Tongue (tissue), 2 donors: Measurements from ENCODE around the gene DCDC2. TPM values are rescaled to one million over a fixed set of nuclear protein-coding genes. Genes with fewer than 3 reads are reported as not detected.
"Not testable (repeated sequence)": the region's sequence is repeated elsewhere in the genome, so short reads cannot be mapped to it uniquely, and the experiment has no call there.

Experiments
- DNase-seq: peaks from one replicate; pipeline ENCODE4 v3.0.0-alpha.2; 2015
- total RNA-seq: library from RNA; depleted of rRNA; stranded (reverse); fragments of >200 nt; gene quantifications from one replicate; pipeline ENCODE4 v1.2.3, GENCODE V29; 2014

The DCDC2 gene
- total RNA-seq, 1 donor from 2014 or later, result 0.21 TPM

DNA sequence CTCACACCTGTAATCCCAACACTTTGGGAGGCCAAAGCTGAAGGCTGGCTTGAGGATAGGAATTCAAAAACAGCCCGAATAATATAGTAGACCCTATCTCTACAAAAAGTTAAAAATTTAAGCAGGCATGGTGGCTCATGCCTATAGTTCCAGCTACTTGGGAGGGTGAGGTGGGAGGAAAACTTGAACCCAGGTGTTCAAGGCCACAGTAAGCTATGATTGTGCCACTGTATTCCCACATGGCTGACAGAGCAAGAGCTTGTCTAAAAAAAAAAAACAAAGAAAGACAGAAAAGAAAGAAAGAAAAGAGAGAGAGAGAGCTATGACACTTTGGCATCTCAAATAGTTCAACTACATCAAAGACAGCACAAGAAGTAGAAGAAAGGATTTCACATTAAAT, 33.2 kb downstream of the DCDC2 start:
- DNase-seq, result no peak

DNA sequence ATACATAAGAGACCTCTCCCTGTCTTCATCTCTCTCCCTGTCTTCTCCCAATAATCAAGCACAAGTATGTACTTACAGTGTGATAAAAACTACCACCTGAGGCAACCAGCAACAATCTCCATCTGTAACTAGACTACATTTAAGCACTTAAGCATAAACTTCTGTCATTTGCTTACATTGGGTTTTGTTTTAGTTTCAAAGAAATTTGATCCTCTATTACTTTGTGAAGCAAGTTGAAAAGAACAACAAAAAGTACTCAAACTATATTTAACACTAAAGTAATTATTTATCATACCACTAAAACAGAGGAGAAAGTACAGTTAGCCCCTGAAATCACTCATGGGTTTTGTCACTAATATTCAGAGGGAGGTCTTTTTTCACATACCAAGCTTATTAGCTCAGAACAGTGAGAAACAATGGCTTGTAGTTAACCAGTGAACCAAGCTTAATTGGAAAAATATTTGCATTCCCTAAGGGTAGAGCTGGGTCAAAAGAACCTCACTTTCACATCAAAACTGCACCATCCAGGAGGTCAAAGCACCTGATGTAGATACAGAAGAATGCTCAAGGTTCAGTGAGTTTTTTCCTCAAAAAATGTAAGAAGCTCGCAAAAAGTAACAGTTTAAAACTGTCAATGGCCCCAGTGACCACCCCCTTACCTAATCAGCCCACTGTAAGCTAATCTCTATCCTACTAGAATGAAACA, 34.1 kb downstream of the DCDC2 start:
- DNase-seq, result no peak

DNA sequence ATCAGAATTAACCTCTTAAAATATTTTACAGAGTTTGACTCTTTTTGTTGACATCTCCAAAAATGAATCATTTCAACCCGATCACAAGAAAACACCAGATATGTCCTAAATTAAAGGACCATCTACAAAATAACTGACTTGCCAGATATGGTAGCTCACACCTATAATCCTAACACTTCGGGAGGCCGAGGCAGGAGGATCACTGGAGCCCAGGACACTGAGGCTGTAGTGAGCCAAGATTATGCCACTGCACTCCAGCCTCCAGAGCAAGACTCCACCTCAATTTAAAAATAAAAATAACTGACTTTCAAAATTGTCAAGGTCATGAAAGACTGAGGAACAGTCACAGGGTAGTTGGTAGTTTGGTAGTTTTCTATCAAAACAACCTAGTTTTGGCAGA, 34.9 kb downstream of the DCDC2 start:
- no peak for DNase-seq

DNA sequence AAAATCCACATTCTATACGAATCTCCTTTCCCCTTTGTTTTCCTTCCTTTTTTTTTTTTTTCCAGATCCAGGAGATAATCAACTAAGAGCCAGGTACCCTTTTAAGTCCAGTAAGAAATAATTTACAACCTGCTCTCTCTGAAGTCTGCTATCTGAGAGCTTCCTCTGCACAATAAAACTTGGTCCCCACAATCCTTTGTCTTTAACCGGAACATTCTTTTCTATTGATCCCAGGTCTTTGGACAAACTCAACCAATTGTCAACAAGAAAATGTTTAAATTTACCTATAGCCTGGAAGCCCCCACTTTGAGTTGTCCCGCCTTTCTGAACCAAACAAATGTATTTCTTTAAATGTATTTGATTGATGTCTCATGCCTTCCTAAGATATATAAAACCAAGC, 35.4 kb downstream of the DCDC2 start:
- DNase-seq, result not testable (repeated sequence)

DNA sequence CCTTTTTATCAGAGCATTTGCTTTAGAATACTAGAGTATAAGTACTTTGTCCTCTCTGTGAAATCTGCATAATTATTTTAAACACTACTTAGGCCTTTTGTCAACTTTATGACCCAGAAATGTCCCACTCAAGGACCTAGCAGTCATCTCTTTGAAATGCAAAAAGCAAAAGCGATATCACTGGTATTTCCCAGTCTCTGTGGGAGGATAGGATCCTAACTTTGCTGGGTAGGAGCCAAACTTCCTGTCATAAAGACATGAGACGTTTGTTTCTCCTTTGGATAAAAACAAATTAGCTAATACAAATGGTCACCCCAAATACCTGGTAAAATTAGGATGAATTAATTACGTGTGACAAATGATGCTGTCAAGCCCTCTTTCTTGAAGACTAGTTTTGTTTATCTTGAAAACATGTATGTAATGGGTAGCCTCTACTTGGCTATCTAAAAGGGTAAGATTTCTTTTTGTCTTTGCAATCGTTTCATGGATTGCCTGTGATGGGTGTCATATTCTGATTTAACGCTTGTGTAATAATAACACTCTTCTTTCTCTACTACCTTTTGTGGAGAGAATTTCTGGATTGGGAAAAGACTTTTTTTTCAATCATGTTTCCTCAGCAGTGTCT, 36.2 kb downstream of the DCDC2 start:
- DNase-seq, result no peak

DNA sequence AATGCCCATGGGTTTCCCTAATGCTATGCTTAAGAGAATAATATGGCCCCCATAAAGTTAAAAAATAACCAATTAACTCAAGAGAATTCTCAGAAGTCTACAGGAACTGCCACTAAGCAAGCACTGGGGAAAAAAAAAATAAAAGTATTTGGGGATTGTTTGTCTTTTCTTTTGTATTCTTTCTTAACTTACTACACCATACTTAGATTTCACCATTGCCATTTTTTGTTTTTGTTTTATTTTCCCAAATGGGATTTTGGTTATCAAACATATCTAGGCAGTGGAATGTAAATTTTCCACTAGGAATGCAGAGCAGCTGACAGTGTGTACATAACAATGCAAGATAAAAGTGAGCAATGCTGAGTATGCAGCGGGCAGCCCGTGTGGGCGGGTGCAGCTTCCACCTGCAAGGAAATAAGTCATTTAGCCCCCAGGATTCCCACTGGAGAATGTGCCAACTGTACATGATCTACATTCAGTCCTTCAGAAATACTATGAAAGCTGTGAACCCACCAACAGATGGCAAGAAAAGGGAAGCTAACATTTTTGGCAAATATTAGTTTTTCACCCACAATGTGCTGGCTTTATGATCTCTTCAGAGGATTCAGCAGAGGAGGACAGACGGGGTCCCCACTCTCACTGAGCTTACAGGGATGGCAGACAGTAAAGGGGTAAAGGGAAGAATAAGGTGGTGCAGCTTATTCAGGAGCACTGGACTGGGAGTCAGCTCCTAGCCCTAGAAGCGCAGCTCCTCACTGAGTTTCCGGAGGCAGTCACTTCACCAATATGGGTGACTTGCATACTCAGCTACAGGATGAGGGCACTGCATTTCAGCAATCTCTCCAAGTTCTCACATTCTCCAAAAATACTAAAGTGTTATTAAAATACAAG, 44.4 kb downstream of the DCDC2 start:
- no peak for DNase-seq

DNA sequence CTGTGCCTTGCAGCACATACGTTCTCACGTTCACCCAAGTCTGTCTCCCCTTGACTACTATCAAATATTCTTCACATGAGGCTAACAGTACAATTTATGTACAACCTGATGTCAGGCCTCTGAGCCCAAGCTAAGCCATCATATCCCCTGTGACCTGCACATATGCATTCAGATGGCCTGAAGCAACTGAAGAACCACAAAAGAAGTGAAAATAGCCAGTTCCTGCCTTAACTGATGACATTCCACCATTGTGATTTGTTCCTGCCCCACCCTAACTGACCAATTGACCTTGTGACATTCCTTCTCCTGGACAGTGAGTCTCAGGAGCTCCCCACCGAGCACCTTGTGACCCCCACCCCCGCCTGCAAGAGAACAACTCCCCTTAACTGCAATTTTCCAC, 46.1 kb downstream of the DCDC2 start:
- DNase-seq, result not testable (repeated sequence)

DNA sequence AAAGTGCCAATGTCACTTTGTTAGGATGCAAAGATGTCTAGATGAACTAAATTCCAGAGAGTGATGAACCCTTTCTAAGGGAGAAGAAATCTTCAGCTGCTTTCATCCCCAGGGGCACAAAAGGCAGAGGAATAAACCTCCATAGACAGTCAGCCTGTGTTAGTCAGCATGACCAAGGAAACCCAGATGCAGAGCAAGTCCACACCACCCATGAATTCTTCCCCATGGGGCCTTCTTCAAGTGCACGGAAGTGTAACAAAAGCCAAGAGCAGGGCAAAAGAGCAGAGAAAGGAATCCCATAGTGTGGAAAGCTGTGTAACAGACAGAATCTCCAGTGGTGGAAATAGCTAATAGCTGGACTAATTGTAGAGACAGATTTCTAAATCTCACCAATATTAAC, 50.0 kb downstream of the DCDC2 start:
- no peak for DNase-seq

DNA sequence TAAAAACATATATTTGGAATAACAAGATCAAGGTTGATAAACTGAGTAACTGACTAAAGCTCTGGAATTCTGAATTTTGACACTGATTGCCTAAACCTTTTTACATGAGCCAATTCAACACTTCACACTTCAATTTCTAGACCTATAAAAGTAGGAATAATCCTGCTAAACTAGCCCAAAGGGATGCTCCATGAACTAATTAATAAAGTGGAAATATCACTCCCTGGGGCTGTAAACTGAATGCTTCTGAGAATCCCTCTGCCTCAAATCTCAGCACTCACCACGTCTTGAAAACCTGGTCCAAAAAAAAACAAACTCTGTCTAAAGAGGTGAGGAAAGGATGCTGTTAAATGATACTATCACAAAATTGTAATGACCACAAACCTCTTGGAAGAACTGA, 50.9 kb downstream of the DCDC2 start:
- DNase-seq, result no peak

DNA sequence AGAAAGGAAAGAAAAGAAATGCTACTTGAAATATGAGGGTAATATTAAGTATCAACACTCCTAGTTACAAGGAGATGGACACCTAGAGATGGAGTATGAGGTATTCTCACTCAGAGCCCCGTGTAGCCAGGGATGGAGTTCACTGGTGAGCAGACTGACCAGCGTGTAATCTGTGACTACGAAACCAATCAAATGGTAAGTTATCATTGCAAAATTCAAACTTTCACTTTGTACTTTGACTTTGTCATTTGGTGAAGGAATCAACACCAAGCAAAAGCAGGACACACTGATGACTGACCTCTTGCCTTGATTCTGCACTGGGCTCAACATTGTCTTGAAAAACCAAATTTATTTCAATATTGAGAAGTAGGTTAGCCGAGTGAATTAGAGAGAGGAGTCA, 51.8 kb downstream of the DCDC2 start:
- DNase-seq, result no peak

DNA sequence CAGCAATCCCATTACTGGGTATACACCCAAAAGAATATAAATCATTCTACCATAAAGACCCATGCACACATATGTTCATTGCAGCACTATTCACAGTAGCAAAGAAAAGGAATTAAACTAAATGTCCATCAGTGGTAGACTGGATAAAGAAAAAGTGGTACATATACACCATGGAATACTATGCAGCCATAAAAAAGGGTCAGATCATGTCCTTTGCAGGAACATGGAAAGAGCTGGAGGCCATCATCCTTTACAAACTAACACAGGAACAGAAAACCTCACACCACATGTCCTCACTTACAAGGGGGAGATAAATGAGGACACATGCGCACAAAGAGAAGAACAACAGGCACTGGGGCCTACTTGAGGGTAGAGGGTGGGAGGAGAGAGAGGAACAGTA, 60.9 kb downstream of the DCDC2 start:
- DNase-seq, result no peak

DNA sequence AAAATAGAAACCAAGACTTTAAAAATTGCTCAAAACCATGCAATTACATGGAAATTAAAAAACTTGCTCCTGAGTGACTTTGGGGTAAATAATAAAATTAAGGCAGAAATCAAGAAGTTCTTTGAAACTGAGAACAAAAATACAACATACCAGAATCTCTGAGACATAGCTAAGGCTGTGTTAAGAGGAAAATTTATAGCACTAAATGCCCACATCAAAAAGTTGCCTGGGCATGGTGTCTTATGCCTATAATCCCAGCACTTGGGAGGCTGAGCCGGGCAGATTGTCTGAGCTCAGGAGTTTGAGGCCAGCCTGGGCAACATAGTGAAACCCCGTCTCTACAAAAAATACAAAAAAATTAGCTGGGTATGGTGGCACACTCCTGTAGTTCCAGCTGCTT, 64.0 kb downstream of the DCDC2 start:
- DNase-seq, result not testable (repeated sequence)

DNA sequence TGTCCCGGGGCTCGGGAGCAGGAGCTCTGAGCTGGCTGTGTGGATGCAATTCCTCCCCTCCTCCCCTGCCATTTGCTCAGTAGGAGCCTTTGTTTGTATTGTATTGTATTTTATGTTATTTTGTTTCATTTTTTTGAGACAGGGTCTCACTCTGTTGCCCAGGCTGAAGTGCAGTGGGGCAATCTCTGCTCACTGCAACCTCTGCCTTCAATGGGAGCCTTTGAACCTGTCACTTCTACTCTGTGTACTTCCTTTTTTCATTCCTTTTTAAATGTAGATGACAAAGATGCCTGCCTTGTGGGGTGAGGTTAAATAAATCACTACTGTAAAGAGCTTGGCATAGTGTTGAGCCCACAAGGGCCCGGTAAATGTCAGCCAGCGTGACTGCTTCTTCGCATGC, 70.6 kb downstream of the DCDC2 start:
- no peak for DNase-seq

DNA sequence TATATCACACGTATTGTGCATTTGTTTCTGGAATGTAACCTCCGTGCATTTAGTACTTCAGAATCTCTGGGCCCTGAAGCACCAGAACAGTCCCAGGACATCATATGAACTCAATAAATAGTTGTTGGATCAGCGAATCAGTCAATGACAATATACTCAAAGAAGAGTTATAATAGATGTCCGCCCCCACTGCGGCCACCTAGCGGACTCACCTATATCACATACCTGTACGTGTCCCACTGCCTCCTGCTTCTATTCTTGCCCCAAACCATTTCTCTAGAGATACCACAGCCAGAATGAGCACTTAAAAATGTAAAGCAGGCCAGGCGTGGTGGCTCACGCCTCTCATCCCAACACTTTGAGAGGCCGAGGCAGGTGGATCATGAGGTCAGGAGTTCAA, 73.9 kb downstream of the DCDC2 start:
- no peak for DNase-seq

DNA sequence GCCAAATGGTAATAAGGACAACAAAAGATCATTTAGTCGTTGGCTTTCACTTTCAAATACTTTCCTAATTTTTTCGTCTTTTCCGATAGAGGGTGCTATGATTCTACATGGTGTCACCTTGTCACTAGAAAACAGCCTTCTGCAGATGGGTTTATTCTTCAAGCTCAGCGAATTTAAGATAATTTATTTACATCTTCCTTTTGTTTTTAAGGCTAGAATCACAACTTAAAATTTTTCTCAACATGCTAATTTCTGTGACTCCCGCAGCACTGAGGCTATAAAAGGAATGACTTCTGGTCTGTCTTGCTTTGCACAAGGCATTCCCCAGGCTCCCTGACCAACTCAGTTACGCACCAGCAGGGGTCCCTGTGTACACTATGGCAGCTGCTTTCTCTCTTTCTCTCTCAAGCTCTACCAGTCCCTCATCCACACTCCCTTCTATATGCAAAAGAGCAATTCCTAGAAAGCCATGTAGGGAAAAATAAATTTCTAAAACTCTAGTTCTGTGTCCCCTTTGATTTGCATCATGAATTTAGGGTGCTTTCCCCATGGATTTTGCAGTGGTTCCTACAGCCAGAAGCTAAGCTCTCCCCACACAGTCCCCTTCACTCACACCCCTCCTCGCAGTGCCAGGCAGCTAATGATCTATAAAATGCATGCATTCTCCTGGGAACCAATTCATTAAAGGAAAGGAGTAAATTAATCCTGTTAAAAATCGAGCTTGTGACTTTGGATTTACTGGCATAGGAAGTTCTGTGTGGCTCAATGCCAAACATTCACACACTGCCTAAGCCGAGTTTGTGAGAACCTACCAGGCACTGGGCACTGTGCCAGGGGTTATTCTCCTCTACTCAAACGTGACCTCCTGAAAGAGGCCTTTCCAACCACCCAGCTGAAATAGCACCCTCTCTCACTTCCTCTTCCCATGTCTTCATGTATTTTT, 74.5 kb downstream of the DCDC2 start:
- peak; percentile 88 for DNase-seq

DNA sequence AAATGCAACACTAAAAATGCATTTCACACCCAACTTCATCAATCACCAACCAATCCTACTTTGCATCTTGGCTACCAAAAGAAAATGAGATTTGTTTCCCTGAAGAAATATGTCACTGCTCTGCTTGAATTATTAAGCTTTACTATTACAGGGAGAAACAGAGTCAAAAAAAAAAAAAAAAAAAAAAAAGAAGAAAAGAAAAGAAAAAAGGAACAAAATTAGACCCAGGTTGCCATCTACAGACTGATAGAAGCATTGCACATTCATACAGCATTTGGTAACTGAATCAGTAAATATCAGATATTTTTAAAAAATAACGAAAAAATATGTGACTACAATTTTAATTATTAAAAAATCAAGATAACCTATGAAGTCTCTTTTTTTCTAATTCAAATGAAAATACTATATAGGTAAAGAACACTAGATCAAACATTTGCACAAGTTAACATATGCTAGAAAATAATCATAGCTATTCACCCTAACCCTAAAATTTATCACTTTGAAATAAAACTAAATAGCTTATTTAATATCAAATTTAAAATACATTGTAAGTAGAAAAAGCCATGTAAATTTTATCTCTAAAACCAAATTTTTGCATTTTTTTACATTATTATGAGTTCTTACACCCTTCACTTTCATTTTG, 83.3 kb downstream of the DCDC2 start:
- peak; percentile 35 for DNase-seq

DNA sequence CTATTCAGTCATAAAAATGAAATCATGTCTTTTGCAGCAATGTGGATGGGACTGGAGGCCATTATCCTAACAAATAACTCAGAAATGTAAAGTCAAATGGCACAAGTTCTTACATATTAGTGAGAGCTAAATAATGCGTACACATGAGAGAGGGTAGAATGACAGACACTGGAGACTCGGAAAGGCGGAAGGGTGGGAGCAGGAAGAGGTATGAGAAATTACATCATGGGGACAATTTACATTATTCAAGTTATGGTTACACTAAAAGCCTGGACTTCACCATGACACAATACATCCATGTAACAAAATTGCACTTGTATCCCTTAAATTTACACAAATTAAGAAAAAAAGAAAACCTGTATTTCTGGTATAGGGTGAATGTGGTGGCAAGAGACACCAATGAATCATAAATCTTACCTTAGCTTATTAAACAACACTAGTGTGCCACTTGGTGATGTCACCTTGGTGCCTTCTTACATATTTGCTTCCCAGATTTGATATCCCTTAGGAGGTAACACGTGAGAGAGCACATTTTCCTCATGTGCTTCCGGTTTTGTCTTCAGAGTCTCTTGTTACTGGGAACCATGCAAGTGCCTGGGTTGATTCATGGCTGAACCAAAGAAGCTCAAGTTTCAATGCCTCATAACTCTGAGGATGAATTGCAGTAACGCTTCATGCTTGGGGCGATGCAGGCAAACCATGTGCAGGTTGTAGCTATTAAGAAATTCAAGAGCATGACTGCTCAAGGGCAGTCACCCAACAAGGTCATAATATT, 84.6 kb downstream of the DCDC2 start:
- DNase-seq, result peak; percentile 24

DNA sequence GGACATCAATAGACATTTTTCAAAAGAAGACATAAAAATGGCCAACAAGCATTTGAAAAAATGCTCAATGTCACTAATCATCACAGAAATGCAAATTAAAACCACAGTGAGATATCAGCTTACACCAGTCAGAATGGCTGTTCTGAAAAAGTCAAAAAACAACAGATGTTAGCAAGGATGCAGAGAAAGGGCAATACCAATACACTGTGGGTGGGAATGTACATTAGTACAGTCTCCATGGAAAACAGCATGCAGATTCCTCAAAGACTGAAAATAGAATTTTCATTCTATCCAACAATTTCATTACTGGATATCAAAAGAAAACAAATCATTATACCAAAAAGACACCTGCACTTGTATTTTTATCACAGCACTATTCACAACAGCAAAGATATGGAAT, 85.3 kb downstream of the DCDC2 start:
- no peak for DNase-seq

DNA sequence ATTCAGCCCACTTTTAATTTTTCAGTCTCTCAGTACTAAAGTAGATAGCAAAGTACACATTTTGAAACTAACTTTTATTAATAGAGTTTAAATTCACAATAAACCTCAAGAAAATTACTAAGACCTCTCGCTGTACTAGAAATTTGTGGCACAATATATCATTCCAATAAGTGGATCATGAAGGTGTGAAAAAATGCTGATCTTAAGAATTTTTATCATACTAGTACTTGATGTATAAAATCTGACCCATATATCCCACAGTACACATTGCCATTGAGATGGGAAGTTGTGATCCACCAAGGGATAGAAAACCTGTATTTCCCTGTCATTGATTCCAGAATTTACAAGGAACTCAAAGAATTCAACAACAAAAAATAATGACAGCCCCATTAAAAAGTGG, 85.7 kb downstream of the DCDC2 start:
- DNase-seq, result no peak

DNA sequence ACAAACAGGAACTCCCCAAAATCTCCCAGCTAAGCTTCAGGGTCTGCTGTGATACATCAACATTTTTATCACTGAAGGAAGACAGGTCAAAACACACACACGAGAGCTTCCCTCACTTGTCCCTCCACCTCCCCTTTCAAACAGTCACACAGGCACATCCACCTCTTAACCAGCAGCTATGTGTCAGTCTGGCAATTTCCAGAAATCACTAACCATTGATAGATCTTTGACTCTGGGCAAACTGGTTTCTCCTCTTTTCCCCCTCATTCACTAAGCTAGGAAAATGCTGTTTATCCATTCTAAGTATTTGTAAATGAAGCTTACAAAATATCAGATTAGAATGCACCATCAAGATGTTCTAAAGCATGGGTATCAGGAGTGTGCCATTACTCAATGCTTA, 87.8 kb downstream of the DCDC2 start:
- DNase-seq, result no peak

DNA sequence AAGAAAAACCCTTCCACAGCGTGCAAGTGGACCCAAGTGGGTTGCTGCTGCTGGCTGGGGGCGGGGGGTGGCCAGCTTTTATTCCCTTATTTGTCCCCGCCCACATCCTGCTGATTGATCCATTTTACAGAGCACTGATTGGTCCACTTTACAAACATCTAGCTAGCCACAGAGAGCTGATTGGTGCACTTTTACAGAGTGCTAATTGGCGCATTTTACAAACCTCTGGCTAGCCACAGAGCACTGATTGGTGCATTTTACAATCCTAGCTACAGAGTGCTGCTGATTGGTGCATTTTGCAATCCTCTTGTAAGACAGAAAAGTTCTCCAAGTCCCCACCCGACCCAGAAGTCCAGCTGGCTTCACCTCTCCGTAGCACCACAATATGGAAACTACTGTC, 99.6 kb downstream of the DCDC2 start:
- not testable (repeated sequence) for DNase-seq
